Measurements from ENCODE around the gene PPP1R8.

- TF ChIP-seq TAF1 (IDR thresholded peaks at IDR 0.05; ENCODE audit: low read depth, low read length): no peak
- no peak for TF ChIP-seq ZNF274 (IDR thresholded peaks at IDR 0.05; ENCODE audit: borderline replicate concordance, extremely low read depth, low read length)
- no peak for TF ChIP-seq POLR2AphosphoS5 (IDR thresholded peaks at IDR 0.05; ENCODE audit: low read depth, low read length)
- TF ChIP-seq CTCF (IDR thresholded peaks at IDR 0.05; ENCODE audit: control extremely low read depth in 1 of 3, insufficient read depth in 1 of 3, low read depth in 1 of 3, low read length in 3 of 3): no peak
- TF ChIP-seq CREB1 (IDR thresholded peaks at IDR 0.05): no peak
- TF ChIP-seq RFX5 (IDR thresholded peaks at IDR 0.05; ENCODE audit: borderline replicate concordance, low read depth, low read length): no peak
- TF ChIP-seq POLR2A (IDR thresholded peaks at IDR 0.05; ENCODE audit: control extremely low read depth in 1 of 2, low read depth in 2 of 2, low read length in 2 of 2): no peak
- no peak for TF ChIP-seq EZH2 (IDR thresholded peaks at IDR 0.05; ENCODE audit: low read depth, low read length, severe bottlenecking)
- TF ChIP-seq BRCA1 (IDR thresholded peaks at IDR 0.05; ENCODE audit: low read depth, low read length): no peak
- TF ChIP-seq JUND (IDR thresholded peaks at IDR 0.05; ENCODE audit: low read length): no peak
- no peak for TF ChIP-seq MAFK (IDR thresholded peaks at IDR 0.05; ENCODE audit: low read depth, low read length)
These were observed 45.9 kb upstream of the PPP1R8 start for GRCh38 chr1:27784700-27785099.

Measured in H1 (cell line).